ENCODE measurements around the gene ZFP82.

Gene ZFP82

DNA sequence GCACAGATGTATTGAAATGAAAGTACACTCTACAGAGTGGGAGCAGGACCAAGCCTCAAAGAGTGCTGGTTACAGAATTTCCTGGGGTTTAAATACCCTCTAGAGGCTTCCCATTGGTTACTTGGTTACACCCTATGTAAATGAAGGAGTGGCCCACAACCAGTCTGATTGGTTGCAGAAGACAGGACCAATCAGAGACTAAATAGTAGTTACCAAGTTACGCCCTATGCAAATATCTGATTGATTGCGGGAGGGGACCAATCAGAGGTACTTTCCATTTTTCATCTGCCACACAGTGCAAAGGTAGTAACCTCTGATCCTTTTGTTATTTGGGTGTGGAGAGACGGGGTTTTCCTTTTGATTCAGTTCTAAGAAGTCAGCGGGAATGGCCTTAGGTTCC, 5.5 kb upstream of the ZFP82 start:
- H3K4me3 ChIP-seq (ENCODE audit: low read length): no peak overlapping the region
- DNase-seq (ENCODE audit: low read depth): no peak
- TF ChIP-seq, protein P1, sequence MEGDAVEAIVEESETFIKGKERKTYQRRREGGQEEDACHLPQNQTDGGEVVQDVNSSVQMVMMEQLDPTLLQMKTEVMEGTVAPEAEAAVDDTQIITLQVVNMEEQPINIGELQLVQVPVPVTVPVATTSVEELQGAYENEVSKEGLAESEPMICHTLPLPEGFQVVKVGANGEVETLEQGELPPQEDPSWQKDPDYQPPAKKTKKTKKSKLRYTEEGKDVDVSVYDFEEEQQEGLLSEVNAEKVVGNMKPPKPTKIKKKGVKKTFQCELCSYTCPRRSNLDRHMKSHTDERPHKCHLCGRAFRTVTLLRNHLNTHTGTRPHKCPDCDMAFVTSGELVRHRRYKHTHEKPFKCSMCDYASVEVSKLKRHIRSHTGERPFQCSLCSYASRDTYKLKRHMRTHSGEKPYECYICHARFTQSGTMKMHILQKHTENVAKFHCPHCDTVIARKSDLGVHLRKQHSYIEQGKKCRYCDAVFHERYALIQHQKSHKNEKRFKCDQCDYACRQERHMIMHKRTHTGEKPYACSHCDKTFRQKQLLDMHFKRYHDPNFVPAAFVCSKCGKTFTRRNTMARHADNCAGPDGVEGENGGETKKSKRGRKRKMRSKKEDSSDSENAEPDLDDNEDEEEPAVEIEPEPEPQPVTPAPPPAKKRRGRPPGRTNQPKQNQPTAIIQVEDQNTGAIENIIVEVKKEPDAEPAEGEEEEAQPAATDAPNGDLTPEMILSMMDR (IDR thresholded peaks at IDR 0.05; ENCODE audit: insufficient read depth, low read depth, low read length, missing control alignments): no peak

DNA sequence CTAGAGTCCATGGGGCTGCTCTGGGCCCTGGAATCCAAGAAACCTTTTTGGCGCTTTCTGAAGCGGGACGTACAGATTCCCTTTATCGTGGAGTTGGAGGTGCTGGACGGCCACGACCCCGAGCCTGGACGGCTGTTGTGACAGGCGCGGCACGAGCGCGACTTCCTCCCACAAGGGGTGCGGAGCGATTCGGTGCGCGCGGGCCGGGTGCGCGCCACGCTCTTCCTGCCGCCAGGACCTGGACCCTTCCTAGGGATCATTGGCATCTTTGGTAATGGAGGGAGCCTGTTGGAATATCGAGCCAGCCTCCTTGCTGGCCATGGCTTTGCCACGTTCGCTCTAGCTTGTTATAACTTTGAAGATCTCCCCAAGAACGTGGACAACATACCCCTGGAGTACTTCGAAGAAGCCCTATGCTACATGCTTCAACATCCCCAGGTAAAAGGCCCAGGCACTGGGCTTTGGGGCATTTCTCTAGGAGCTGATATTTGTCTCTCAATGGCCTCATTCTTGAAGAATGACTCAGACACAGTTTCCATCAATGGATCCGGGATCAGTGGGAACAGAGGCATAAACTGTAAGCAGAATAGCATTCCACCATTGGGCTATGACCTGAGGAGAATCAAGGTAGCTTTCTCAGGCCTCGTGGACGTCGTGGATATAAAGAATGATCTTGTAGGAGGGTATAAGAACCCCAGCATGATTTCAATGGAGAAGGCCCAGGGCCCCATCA, 3.5 kb upstream of the ZFP82 start:
- peak overlapping the region; percentile 32 for H3K4me3 ChIP-seq (ENCODE audit: low read length)
- DNase-seq (ENCODE audit: low read depth): no peak
- TF ChIP-seq, protein P1 (IDR thresholded peaks at IDR 0.05; ENCODE audit: insufficient read depth, low read depth, low read length, missing control alignments): no peak

DNA sequence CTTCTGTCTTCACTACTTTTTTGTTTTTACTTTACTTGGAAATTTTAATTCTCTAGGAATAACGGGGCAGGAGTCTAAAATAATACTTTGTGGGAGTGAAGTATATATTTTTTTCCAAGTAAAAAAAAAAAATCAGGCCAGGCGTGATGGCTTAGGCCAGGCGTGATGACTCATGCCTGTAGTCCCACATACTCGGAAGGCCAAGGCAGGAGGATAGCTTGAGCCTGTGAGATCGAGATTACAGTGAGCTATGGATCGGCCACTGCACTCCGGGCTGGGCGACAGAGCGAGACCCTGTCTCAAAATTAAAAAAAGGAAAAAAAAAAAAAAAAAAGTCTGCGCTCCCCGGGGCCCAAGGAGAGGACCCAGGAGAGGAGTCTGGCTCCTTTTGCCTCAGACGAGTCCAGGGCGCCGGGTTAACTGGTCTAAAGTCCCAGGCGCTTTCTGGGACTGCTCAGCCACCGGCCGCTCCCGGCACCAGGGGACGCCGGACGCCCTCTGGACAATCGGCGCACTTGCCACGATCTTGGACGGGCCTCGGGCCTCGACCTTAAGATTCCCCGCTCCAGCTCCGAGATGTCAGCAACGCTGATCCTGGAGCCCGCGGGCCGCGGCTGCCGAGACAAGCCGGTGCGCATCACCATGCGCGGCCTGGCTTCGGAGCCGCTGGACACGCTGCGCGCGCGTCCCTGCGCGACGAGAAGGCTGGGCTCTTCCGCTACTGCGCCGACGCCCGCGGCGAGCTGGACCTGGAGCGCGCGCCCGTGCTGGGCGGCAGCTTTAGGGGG, 2.7 kb upstream of the ZFP82 start:
- DNase-seq (ENCODE audit: low read depth): peak; percentile 31
- H3K4me3 ChIP-seq (ENCODE audit: low read length): peak overlapping the region; percentile 32
- TF ChIP-seq, protein P1 (IDR thresholded peaks at IDR 0.05; ENCODE audit: insufficient read depth, low read depth, low read length, missing control alignments): no peak

DNA sequence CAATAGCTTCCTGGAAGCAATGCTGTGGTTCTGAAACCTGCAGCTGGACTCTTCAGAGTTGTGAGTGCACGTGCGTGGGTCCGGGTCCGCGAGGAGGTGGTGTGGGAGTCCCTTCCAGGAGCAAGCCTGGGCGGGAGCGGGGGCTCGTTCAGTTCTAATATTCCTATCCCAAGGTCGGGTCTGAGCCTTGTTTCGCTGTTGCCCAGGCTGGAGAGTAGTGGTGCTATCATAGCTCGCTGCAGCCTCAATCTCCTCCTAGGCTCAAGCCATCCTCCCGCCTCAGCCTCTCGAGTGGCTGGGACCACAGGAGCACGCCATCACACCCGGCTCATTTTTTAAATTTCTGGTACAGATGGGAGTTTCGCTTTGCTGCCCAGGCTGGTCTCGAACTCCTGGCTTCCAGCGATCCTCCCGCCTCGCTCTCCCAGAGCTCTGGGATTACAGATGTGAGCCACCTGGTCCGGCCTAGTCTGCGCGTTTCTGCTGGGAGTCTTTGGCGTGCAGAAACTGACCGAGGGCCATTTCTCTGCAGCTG, 625 bp downstream of the ZFP82 start:
- TF ChIP-seq, protein P1 (IDR thresholded peaks at IDR 0.05; ENCODE audit: insufficient read depth, low read depth, low read length, missing control alignments): no peak
- H3K4me3 ChIP-seq (ENCODE audit: low read length): peak overlapping the region; percentile 69
- no peak for DNase-seq (ENCODE audit: low read depth)

DNA sequence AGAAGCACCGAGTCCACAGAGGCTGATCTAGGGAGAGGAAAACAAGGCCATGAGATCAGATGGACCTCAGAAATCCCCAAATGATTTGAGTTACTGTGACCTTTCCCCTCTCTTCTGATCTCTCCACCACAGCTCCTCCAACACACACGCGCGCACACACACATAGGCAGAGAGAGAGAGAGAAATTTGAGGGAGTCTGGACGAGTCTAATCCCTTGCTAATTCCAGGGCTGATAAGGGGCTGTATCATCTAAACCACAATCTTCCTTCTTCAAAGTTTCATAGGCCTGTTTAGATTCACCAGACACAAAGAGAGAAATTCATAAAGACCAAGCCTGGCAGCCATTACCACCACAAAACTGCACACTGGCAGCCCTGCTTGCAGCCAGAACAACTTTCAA, 8.6 kb downstream of the ZFP82 start:
- TF ChIP-seq, protein P1 (IDR thresholded peaks at IDR 0.05; ENCODE audit: insufficient read depth, low read depth, low read length, missing control alignments): no peak
- no peak for DNase-seq (ENCODE audit: low read depth)
- H3K4me3 ChIP-seq (ENCODE audit: low read length): no peak overlapping the region

DNA sequence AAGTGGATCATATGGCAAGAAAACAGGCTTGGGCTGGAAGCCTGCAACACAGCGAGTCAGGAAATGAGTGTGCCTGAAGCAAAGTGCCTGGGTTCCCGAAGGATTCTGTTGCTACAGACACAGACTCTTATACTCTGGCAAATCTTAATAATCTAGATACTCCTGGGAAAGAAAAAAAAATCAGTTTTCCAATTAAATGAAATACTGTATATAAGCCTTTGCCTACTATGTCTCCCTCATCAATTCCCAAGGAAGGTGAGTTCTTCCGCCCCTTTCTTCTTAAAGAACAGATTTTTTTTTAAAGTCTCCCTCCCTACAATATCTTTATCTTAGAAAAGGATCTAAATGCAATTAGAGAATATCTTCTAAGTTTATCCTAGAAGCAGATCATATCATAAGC, 10.3 kb downstream of the ZFP82 start:
- no peak for DNase-seq (ENCODE audit: low read depth)
- TF ChIP-seq, protein P1 (IDR thresholded peaks at IDR 0.05; ENCODE audit: insufficient read depth, low read depth, low read length, missing control alignments): no peak
- no peak overlapping the region for H3K4me3 ChIP-seq (ENCODE audit: low read length)

Measured in epithelial cell of esophagus (primary cell).